ENCODE results near the gene SOSTDC1. TPM values are rescaled to one million over a fixed set of nuclear protein-coding genes. Genes with fewer than 3 reads are reported as not detected.

SOSTDC1 gene, protein sequence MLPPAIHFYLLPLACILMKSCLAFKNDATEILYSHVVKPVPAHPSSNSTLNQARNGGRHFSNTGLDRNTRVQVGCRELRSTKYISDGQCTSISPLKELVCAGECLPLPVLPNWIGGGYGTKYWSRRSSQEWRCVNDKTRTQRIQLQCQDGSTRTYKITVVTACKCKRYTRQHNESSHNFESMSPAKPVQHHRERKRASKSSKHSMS
- not detected in 2 replicates for total RNA-seq

DNA sequence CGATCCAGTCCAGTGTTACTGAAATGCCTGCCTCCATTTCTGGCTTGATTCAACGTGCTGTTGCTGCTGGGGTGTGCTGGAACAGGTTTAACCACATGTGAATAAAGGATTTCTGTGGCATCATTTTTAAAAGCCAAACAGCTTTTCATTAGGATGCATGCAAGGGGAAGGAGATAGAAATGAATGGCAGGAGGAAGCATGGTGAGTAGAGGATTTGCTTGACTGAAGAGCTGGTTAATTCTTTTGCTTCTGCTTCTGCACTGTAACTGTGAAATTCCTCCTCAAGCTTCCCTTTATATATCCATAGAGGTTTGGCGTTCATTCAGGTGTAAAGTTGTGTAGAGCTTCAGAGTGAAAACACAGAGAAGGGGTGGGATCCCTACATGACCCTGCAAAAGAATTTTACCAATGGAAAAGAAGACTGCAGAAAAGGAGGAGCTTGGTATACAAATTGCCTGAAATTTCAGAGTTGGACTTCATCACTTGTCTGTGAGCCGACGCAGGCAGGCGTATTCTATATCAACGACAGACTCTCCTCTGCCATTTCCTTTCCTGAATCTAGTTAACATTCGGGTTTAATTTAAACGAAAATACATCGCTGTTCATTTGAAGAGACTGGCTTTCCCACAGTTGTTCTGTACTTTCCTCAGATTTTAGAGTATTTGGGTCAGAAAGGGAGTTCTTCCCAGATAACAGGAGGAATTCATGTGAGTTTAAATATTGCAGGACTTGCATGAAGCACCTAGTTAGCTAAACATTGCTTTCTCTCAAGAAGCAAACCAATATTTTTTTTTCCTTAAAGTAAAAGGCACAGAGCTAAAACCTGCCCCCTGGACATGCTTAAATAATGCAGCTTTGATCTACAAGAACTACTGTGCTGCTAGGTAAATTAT lies at the start of gene SOSTDC1:
SOSTDC1 (minus strand) TSS at position 270 of the 893 bp plus-strand sequence; CDS start at position 200, 70 bp downstream.

DNA sequence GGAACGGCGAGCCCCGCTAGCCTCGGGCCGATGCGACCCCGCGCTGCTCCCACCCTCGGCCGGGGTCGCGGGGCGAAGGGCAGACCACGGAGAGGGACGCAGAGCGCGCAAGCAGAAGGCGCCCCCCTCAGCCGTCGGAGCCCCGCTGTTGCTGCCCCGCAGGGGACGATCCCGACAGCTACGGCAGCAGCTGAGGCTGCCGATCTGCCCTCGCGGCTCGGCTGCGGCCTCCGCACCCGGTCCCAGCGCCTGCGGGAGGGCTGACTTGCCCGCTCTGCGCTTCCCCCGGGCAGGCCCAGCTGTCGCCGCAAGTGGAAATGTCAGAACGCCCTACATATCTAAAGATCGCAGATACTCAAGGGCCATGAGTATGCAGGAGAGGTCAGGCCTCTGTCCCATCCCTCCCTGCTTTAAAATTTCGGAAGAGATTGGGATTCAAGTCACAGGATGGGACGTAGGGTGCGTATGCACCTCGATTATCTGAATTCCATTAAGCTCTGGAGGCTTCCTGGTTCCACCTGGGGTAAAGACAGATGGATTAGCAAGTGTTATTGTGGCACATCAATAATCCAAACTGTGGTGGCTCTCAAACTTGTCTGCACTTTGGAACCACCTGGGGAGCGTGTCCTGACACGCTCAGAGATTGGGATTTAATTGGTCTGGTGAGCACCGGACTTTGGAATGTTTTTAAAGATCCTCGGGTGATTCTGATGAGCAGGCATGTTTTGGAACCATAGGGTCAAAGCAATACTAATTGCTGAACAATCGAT lies 44.0 kb downstream of the SOSTDC1 start, which contains the start of gene CRPPA:
CRPPA (minus strand) TSS at position 206 of the 770 bp plus-strand sequence. CDS start 216 bp downstream, outside the sequence.

Other genes with a start within 250 kb of the SOSTDC1 start
- gene CRPPA, start 44.2 kb downstream of the SOSTDC1 start, total RNA-seq = 0.97 and 2.1 TPM in 2 replicates
- not detected in 2 replicates for gene LRRC72, start 61.1 kb upstream of the SOSTDC1 start, total RNA-seq
- 11.2 and 13.5 TPM in 2 replicates for gene ANKMY2, start 180.0 kb upstream of the SOSTDC1 start, total RNA-seq
- gene BZW2, start 180.4 kb upstream of the SOSTDC1 start, total RNA-seq = 85.5 and 88.4 TPM in 2 replicates